Neural progenitor cell (in vitro differentiated cells): ENCODE results near the gene AIFM3. TPM values are rescaled to one million over a fixed set of nuclear protein-coding genes. Genes with fewer than 3 reads are reported as not detected.
A peak's percentile ranks its signal among the peaks of the same experiment; 100 is the strongest.

Experiments
- DNase-seq: peaks from one replicate; pipeline ENCODE4 v3.0.0-alpha.2; 2016; ENCODE audit warnings: low spot score
- H2AFZ ChIP-seq: fragments of 200-600 bp; sonication (generic); replicated peaks from 2 replicates; pipeline ENCODE4 v1.6.1; 2016; ENCODE audit warnings: antibody characterized with exemption
- H3F3A ChIP-seq: fragments of 200-600 bp; sonication (generic); 2 replicates; pipeline ENCODE4 v1.6.1; 2016; ENCODE audit warnings: antibody characterized with exemption, low read depth
- H3K27ac ChIP-seq: fragments of 200-600 bp; sonication (generic); 2 replicates; pipeline ENCODE4 v1.5.1; 2016; ENCODE audit warnings: mild to moderate bottlenecking
- H3K27me3 ChIP-seq: fragments of 200-600 bp; sonication (generic); 2 replicates; pipeline ENCODE4 v1.6.1; 2016; ENCODE audit warnings: mild to moderate bottlenecking, moderate library complexity
- H3K36me3 ChIP-seq: fragments of 200-600 bp; sonication (generic); 2 replicates; pipeline ENCODE4 v1.5.1; 2016
- H3K4me1 ChIP-seq: fragments of 200-600 bp; sonication (generic); 2 replicates; pipeline ENCODE4 v1.6.1; 2016; ENCODE audit warnings: mixed run types
- H3K4me2 ChIP-seq: fragments of 200-600 bp; sonication (generic); 2 replicates; pipeline ENCODE4 v1.6.1; 2016
- H3K4me3 ChIP-seq: fragments of 200-600 bp; sonication (generic); 2 replicates; pipeline ENCODE4 v1.5.1; 2016
- H3K79me2 ChIP-seq: fragments of 200-600 bp; sonication (generic); 2 replicates; pipeline ENCODE4 v1.6.1; 2016; ENCODE audit warnings: low read depth
- H3K9ac ChIP-seq: fragments of 200-600 bp; sonication (generic); 2 replicates; pipeline ENCODE4 v1.6.1; 2016
- H3K9me3 ChIP-seq: fragments of 200-600 bp; sonication (generic); 2 replicates; pipeline ENCODE4 v1.5.1; 2016; ENCODE audit warnings: low read depth
- H4K20me1 ChIP-seq: fragments of 200-600 bp; sonication (generic); 2 replicates; pipeline ENCODE4 v1.6.1; 2016; ENCODE audit warnings: low read depth
- H3K27ac Mint-ChIP-seq: 3 replicates; pipeline ENCODE4 v1.8.0; 2021; ENCODE audit warnings: mixed read lengths
- H3K27me3 Mint-ChIP-seq: 2 replicates; pipeline ENCODE4 v1.8.0; 2022; ENCODE audit warnings: low read depth, mild to moderate bottlenecking, inconsistent platforms, moderate library complexity, mixed read lengths; ENCODE audit not compliant: insufficient read depth
- H3K36me3 Mint-ChIP-seq: 3 replicates; pipeline ENCODE4 v1.8.0; 2021; ENCODE audit warnings: mixed read lengths
- H3K4me1 Mint-ChIP-seq: 3 replicates; pipeline ENCODE4 v1.8.0; 2021; ENCODE audit warnings: mixed read lengths
- H3K4me3 Mint-ChIP-seq: 3 replicates; pipeline ENCODE4 v1.8.0; 2021; ENCODE audit warnings: mild to moderate bottlenecking, moderate library complexity, mixed read lengths
- H3K9me3 Mint-ChIP-seq: 3 replicates; pipeline ENCODE4 v1.8.0; 2020; ENCODE audit warnings: mixed read lengths
- CTCF ChIP-seq: fragments of 200-600 bp; sonication (generic); IDR thresholded peaks from 2 replicates; pipeline ENCODE4 v1.5.1; 2017; ENCODE audit warnings: antibody characterized with exemption, mild to moderate bottlenecking
- EZH2 ChIP-seq: fragments of 200-600 bp; sonication (generic); IDR thresholded peaks from 2 replicates; pipeline ENCODE4 v1.6.1; 2017; ENCODE audit warnings: antibody characterized with exemption, mild to moderate bottlenecking, moderate library complexity
- EZH2phosphoT487 ChIP-seq: fragments of 200-600 bp; sonication (generic); IDR thresholded peaks from 2 replicates; pipeline ENCODE4 v1.6.1; 2017; ENCODE audit warnings: antibody characterized with exemption
- total RNA-seq: library from RNA; depleted of rRNA; stranded (reverse); fragments of >200 nt; gene quantifications from 2 replicates; pipeline ENCODE4 v1.2.3, GENCODE V29; 2015; ENCODE audit warnings: low replicate concordance

AIFM3 gene
- total RNA-seq, 1 donor from 2014 or later = 4.3 TPM

- Histone ChIP-seq H3K4me3 (no peak overlapping the region), H2AFZ (no peak overlapping the region), H3F3A (peaks cover 41% of the 10 kb centered on the region), H3K9ac (no peak overlapping the region), H3K27me3 (peaks cover 34% of the 10 kb centered on the region), H3K4me1 (no peaks in the 10 kb centered on the region), H3K27ac (no peak overlapping the region), H3K9me3 (no peaks in the 10 kb centered on the region), H4K20me1 (peaks cover 89% of the 10 kb centered on the region), H3K4me2 (no peak overlapping the region), H3K36me3 (no peaks in the 10 kb centered on the region), H3K79me2 (peaks cover 40% of the 10 kb centered on the region)
- DNase-seq = no peak
- TF ChIP-seq EZH2 (no peak), CTCF (no peak), EZH2phosphoT487 (no peak)
- H3K4me3 Mint-ChIP-seq = no peak overlapping the region
- H3K4me1 Mint-ChIP-seq = peaks cover 18% of the 10 kb centered on the region
- H3K27ac Mint-ChIP-seq = no peak overlapping the region
- H3K36me3 Mint-ChIP-seq = peaks cover 19% of the 10 kb centered on the region
- no peaks in the 10 kb centered on the region for H3K9me3 Mint-ChIP-seq
- peaks cover 12% of the 10 kb centered on the region for H3K27me3 Mint-ChIP-seq
Observed at GRCh38 chr22:20953668-20954500, 13.2 kb upstream of the AIFM3 start.

- peaks cover 12% of the 10 kb centered on the region for H3K27me3 Mint-ChIP-seq
- no peaks in the 10 kb centered on the region for H3K9me3 Mint-ChIP-seq
- no peak for DNase-seq
- Histone ChIP-seq H4K20me1 (peaks cover 72% of the 10 kb centered on the region), H3K27ac (no peak overlapping the region), H3K4me1 (no peaks in the 10 kb centered on the region), H3K79me2 (peaks cover 24% of the 10 kb centered on the region), H3K9me3 (no peaks in the 10 kb centered on the region), H3F3A (peaks cover 35% of the 10 kb centered on the region), H3K4me2 (no peak overlapping the region), H3K27me3 (peaks cover 35% of the 10 kb centered on the region), H3K4me3 (no peak overlapping the region), H3K9ac (no peak overlapping the region), H3K36me3 (no peaks in the 10 kb centered on the region), H2AFZ (no peak overlapping the region)
- peaks cover 12% of the 10 kb centered on the region for H3K36me3 Mint-ChIP-seq
- no peak for TF ChIP-seq CTCF
- no peak for TF ChIP-seq EZH2
- TF ChIP-seq EZH2phosphoT487 = no peak
- H3K4me1 Mint-ChIP-seq = peaks cover 11% of the 10 kb centered on the region
- H3K27ac Mint-ChIP-seq = no peak overlapping the region
- H3K4me3 Mint-ChIP-seq = no peak overlapping the region
Observed at GRCh38 chr22:20955548-20955947, 11.5 kb upstream of the AIFM3 start.

- H3K4me3 Mint-ChIP-seq = peak overlapping the region; percentile 77
- peak overlapping the region; percentile 76 for H3K4me2 ChIP-seq
- H3K36me3 Mint-ChIP-seq = peaks cover 9% of the 10 kb centered on the region
- H3K9me3 ChIP-seq = no peaks in the 10 kb centered on the region
- peaks cover 11% of the 10 kb centered on the region for H3K4me1 Mint-ChIP-seq
- peaks cover 63% of the 10 kb centered on the region for H4K20me1 ChIP-seq
- peak; percentile 63 for DNase-seq
- H3K9me3 Mint-ChIP-seq = no peaks in the 10 kb centered on the region
- TF ChIP-seq CTCF (peak; percentile 33), EZH2phosphoT487 (no peak)
- H3K27me3 Mint-ChIP-seq = peaks cover 15% of the 10 kb centered on the region
- H3F3A ChIP-seq = peaks cover 32% of the 10 kb centered on the region
- peaks cover 35% of the 10 kb centered on the region for H3K27me3 ChIP-seq
- peak overlapping the region; percentile 50 for H3K4me3 ChIP-seq
- H3K9ac ChIP-seq = no peak overlapping the region
- H2AFZ ChIP-seq = no peak overlapping the region
- H3K4me1 ChIP-seq = no peaks in the 10 kb centered on the region
- no peak overlapping the region for H3K27ac Mint-ChIP-seq
- no peaks in the 10 kb centered on the region for H3K36me3 ChIP-seq
- peaks cover 14% of the 10 kb centered on the region for H3K79me2 ChIP-seq
- no peak overlapping the region for H3K27ac ChIP-seq
Observed at GRCh38 chr22:20956258-20957101, 10.6 kb upstream of the AIFM3 start.
